GM12872 (cell line): Measurements from ENCODE around the gene RASAL2.

ENCODE experiments used
- CTCF ChIP-seq: IDR thresholded peaks from 3 replicates; pipeline ENCODE4 v1.5.1; 2011; ENCODE audit warnings: low read depth, mild to moderate bottlenecking, low read length, moderate library complexity; ENCODE audit not compliant: insufficient read depth

The RASAL2 gene

GRCh38 chr1:178124115-178124514 lies 30.2 kb downstream of the RASAL2 start:
- TF ChIP-seq CTCF: no peak

- TF ChIP-seq CTCF: no peak
These were observed 32.4 kb downstream of the RASAL2 start for GRCh38 chr1:178126261-178126660.

DNA sequence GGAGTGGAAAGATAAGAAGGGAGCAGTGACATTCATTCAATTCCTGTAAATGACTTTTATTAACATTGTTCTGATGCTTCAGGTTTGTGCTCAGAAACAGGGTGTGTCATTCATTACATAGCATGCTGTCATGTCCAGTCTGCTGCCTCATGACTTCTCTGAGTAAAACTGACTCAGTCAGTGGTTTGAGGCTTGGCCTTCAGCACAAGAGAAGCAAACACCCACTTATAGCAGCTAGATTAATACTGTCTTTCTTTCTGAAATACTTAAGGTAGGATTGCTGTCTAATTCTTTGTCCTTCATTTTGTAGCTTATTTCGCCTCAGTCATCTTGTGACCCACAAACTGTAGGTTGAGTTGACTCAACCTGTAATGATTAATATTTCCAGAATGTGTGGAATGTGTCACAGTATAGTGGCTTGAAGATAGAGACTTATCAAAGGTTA lies 32.9 kb downstream of the RASAL2 start:
- no peak for TF ChIP-seq CTCF

- no peak for TF ChIP-seq CTCF
These were observed 33.7 kb downstream of the RASAL2 start for GRCh38 chr1:178127482-178128191.

DNA sequence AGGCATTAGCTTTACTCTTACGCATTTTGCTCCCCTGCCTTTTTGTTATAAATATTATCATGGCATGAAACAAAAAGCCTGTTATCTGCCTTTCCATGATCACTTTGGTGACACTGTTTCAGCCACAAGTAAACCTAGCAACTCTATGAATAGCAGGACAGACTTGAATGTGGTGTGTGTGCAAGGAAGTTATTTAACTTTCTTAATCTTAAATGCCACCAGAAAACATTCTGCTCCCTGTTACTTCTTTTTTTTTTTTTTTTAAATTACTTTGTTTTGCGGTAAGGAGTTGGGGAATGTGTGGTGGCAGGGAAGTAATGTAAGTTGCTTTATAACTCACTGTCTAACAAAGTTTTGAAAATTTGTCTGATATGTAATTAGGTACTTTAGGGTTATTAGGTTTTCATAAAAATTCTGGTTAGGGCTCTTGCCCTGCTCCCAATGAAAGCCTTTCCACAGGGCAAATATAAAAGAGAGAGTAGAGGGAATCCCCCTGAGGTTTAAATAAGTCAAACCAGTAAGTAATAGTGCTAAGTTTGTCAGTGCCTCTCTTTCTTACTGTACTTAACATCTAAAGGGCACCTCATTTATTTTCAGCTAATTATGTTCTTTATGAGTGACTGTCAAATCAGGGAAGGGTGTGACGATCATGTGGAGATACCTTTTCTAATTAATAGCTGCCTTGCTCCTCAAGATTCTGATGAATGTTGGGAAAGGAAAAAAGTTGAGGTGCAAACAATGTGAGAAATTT lies 39.5 kb downstream of the RASAL2 start:
- no peak for TF ChIP-seq CTCF

DNA sequence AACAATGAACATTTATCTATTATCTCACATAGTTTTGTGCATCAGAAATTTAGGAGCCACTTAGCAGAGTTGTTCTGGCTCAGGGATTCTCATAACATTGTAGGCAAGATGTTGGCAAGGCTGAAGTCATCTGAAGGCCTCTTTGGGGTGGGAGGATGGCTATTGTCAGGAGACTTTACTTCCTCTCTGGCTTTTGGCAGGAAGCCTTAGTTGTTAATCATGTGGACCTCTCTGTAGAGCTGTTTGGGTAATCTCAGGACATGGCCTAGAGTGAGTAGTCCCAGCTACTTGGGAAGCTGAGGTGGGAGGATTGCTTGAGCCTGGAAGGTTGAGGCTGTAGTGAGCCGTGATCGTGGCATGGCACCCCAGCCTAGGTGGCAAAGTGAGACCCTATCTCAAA lies 40.2 kb downstream of the RASAL2 start:
- no peak for TF ChIP-seq CTCF

- TF ChIP-seq CTCF: no peak
These were observed 43.3 kb downstream of the RASAL2 start for GRCh38 chr1:178137238-178137637.
